Measurements from ENCODE around the gene MRPL20. TPM values are rescaled to one million over a fixed set of nuclear protein-coding genes. Genes with fewer than 3 reads are reported as not detected.
A peak's percentile ranks its signal among the peaks of the same experiment; 100 is the strongest.

The MRPL20 gene
- total and polyA plus RNA-seq, 9 of the 15 experiments (the other 6 are each of a cell fraction or from before 2014, with no cell fraction given) = 180 to 671 (median 229) TPM

GRCh38 chr1:1358433-1359271, 48.4 kb downstream of the MRPL20 start, which contains the start of gene MXRA8 (continued):
- TF ChIP-seq CREB5 (CRISPR knock-in tag; IDR thresholded peaks at IDR 0.05) = no peak
- TF ChIP-seq USF2 (CRISPR knock-in tag; IDR thresholded peaks at IDR 0.05) = peak; percentile 88
- TF ChIP-seq MGA (IDR thresholded peaks at IDR 0.05) = peak; percentile 78
- TF ChIP-seq ZNF511 (CRISPR knock-in tag; IDR thresholded peaks at IDR 0.05) = 0 out of 2 replicates have a peak, but pooled peaks have one; percentile 20
- TF ChIP-seq RBM15 (IDR thresholded peaks at IDR 0.05; ENCODE audit: insufficient read depth, low read length) = no peak
- TF ChIP-seq ZMIZ1 (IDR thresholded peaks at IDR 0.05; ENCODE audit: low read depth in 2 of 2, low read length in 2 of 2) = 0 out of 4 replicates have a peak, but pooled peaks of 1 of the 2 experiments have one; percentile 27
- no peak for TF ChIP-seq NCOA1 (IDR thresholded peaks at IDR 0.05; ENCODE audit: low read depth)
